ENCODE measurements around the gene KCNQ1.

Gene KCNQ1

GRCh38 chr11:2685566-2686359 is 241.0 kb downstream of the KCNQ1 start:
- DNase-seq (ENCODE audit: low spot score), result no peak

- no peak for DNase-seq (ENCODE audit: low spot score)
Measured at GRCh38 chr11:2686360-2687222, 241.8 kb downstream of the KCNQ1 start.

- no peak for DNase-seq (ENCODE audit: low spot score)
Measured at GRCh38 chr11:2687223-2687530, 242.4 kb downstream of the KCNQ1 start.

- DNase-seq (ENCODE audit: low spot score), result no peak
Measured at GRCh38 chr11:2687782-2688191, 243.0 kb downstream of the KCNQ1 start.

- DNase-seq (ENCODE audit: low spot score), result no peak
Measured at GRCh38 chr11:2688381-2689231, 243.8 kb downstream of the KCNQ1 start.

- DNase-seq (ENCODE audit: low spot score), result no peak
Measured at GRCh38 chr11:2689651-2690575, 245.1 kb downstream of the KCNQ1 start.

GRCh38 chr11:2690596-2691354 is 246.0 kb downstream of the KCNQ1 start:
- no peak for DNase-seq (ENCODE audit: low spot score)

- DNase-seq (ENCODE audit: low spot score), result no peak
Measured at GRCh38 chr11:2691355-2691761, 246.6 kb downstream of the KCNQ1 start.

- DNase-seq (ENCODE audit: low spot score), result no peak
Measured at GRCh38 chr11:2691991-2692875, 247.4 kb downstream of the KCNQ1 start.

- no peak for DNase-seq (ENCODE audit: low spot score)
Measured at GRCh38 chr11:2693271-2694261, 248.8 kb downstream of the KCNQ1 start.

GRCh38 chr11:2694495-2694894 is 249.7 kb downstream of the KCNQ1 start:
- DNase-seq (ENCODE audit: low spot score), result no peak

GRCh38 chr11:2694995-2695939 is 250.5 kb downstream of the KCNQ1 start:
- no peak for DNase-seq (ENCODE audit: low spot score)

GRCh38 chr11:2696455-2696854 is 251.6 kb downstream of the KCNQ1 start:
- DNase-seq (ENCODE audit: low spot score), result no peak

- no peak for DNase-seq (ENCODE audit: low spot score)
Measured at GRCh38 chr11:2697866-2698265, 253.1 kb downstream of the KCNQ1 start.

GRCh38 chr11:2698386-2699184 is 253.8 kb downstream of the KCNQ1 start:
- no peak for DNase-seq (ENCODE audit: low spot score)

GRCh38 chr11:2699185-2699530 is 254.3 kb downstream of the KCNQ1 start:
- no peak for DNase-seq (ENCODE audit: low spot score)

Data from CD4-positive, alpha-beta T cell treated with Interleukin-15 for 4 hours (primary cell).